ENCODE measurements around the gene SEC14L5.

SEC14L5 gene

DNA sequence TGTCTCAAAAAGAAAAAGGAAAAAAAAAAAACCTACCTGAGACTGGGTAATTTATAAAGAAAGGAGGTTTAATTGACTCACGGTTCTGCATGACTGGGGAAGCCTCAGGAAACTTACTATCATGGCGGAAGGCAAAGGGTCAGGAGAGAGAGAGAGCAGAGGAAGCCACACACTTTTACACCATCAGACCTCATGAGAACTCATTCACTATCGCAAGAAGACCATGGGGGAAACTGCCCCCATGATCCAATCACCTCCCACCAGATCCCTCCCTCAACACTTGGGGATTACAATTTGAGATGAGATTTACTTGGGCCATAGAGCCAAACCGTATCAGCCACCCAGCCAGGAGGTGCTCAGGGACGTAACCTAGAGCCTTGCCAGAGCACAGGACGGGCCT is 54.8 kb downstream of the SEC14L5 start:
- no peak for DNase-seq (ENCODE audit: low read depth in 2 of 2)

DNA sequence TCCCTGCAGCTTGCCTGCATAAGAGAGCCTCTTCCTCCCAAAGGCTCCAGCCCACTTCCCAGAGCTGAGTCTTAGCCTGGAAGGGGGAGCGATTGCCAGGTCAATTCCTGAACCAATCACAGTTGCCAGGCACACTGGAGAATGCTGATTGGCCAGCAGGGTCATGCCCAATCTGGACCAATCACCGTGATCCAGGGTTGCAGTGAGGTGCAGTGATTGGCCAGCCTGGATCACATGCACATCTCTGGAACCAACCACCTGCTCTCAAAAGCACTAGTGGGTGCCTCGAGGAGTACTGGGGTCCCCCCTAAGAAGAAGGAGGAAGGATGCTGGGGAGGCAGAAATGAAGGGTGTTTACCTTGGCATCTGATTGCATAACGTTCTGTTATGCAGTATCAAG is 57.2 kb downstream of the SEC14L5 start:
- DNase-seq (ENCODE audit: low read depth in 2 of 2): no peak

DNA sequence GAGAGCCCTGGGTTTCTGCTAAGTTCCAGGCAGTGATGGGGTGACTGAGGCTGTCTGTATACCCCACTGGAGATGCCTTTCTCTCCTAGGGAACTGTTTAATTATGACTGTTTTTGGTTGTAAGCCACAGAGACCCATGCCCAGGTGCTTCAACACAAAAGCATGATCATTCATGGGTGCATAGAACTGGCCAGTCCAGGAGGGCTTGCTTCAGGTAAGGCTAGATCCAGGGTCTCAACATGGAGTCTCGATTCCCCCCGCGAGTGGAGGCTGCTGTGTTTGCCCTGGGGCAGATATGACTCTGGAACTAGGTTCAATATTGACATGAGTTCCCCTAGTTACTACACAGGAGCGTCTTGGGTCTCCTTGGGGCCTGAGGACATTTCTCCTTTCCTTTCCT is 57.8 kb downstream of the SEC14L5 start:
- DNase-seq (ENCODE audit: low read depth in 2 of 2): no peak

DNA sequence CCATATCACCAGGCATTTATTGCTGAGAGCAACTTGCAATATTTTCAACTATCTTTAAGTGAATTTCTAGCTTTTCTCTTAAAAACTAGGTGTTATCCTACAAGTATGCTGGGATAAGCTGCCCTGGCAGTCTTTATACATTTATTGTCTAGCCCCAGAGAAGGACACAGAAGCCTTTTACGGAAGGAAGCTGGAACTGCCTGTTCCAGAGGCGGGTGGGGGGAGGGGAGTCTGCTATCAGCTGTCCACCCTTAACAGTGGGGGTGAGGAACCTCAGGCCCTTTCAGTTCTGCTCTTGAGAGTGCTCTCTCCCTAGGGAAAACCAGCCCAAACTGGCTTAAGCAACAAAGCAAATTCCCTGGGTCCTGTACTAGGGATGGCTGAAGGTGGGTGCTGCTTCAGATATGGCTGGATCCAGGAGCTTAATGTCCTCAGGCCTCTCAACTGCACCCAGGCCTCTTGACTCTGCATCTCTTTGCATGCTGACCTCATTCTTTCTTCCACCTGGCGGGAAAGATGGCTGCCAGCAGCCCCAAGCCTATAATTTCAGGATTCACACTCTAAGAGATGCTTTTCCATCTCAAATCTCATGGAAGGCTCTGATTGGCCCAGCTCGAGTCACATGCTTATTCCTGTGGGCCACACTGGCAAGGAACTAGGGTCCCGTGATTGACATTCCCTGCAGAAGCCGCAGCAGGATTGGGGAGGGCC is 59.0 kb downstream of the SEC14L5 start:
- DNase-seq (ENCODE audit: low read depth in 2 of 2): no peak

DNA sequence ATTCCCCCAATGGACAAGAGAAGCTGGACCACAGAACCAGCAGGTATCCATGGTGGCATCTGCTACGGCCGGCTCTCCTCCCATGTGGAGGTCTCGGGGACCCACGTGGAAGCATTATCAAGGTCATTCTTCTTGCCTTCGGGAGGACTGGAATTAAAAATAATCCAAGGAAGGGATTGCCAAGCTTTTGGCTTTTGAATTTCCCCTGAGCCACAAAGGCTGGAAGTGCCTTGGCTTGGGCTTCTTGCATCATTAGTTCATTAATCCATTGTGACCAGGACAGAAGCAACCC is 59.5 kb downstream of the SEC14L5 start:
- no peak for DNase-seq (ENCODE audit: low read depth in 2 of 2)

DNA sequence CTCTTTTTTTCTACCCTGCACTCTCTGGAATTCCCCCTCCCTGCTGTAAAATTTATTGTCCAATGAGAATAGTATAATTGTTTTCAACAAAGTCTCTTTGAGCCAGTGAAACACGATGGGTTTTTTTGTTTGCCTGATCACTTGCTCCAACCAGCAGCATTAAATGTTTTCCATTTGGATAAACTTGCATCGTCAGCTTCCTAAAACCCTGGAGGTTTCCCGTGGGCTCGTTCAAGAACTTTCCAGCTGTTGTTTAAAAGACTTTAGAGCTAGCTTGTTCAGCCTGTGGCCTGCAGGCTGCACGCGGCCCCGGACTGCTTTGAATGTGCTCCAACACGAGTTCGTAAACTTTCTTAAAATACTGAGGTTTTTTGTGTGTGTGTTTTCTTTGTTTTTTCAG is 60.7 kb downstream of the SEC14L5 start:
- no peak for DNase-seq (ENCODE audit: low read depth in 2 of 2)

DNA sequence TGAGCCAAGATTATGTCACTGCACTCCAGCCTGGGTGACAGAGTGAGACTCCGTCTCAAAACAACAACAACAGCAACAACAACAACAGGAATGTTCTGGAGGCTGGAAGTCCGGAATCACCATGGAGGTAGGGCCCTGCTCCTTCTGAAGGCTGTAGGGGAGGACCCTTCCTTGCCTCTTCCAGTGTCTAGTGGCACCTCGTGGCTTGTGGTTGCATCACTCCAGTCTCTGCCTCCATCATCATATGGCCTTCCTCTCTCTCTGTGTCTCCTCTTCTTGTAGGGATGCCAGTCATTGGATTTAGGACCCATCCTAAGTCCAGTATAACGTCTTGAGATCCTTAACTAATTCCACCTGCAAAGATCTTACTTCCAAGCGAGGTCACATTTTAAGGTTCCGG is 61.6 kb downstream of the SEC14L5 start:
- no peak for DNase-seq (ENCODE audit: low read depth in 2 of 2)

DNA sequence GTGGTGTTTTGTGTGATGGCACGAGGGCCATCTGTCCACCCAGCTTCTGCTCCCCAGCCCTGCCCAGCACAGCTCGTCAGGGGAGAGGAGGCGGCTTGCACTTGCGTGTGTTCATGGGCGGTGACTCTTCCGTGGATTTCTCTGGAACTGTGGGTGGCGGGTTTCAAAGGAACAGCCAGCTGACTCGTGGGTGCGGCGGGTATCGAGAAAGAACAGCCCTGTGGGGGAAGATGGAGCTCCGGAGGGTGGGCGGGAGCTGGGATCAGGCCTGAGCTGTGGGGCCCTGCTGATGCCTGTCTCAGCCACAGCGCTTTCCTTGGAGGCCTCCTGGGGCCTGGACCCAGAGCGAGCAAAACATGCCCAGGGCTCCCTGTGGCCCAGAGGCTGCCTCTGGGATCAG is 62.4 kb downstream of the SEC14L5 start:
- no peak for DNase-seq (ENCODE audit: low read depth in 2 of 2)

DNA sequence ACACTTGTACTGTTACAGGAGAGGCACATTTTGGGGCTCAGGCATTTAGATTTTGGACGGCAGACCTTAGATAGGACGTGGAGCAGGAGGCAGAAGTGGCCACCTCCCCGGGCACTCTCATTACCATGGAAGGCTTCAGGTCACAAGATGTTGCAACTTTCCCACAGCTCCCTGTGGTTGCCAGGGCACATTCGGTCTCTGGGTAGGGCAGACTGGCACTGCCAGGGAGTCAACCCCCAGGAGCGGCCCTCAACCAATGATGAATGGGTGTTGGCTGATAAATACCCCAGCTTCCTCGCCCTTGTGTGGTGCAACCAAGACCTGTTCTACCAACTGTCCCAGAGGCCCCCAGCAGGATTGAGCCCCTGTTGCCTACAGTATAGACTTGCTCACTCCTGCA is 64.4 kb downstream of the SEC14L5 start:
- no peak for DNase-seq (ENCODE audit: low read depth in 2 of 2)

DNA sequence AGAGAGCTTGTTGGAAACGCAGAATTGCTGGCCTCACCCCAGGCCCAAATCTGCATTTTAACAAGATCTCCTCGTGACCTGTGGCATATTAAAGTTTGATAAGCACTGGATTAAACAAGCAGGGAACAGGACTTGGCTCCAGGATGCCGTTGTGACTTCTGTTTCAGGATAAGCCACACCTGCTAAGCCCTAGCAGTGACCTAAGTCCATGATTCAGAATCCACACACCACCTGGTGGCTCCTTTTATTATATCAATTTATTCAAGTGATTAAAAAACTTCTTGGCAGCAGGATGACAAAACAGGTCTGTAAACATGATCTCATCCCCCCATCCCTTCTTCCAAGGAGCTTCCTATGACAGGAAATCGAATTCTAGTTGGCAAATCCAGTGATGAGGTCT is 66.5 kb downstream of the SEC14L5 start:
- DNase-seq (ENCODE audit: low read depth in 2 of 2): no peak

DNA sequence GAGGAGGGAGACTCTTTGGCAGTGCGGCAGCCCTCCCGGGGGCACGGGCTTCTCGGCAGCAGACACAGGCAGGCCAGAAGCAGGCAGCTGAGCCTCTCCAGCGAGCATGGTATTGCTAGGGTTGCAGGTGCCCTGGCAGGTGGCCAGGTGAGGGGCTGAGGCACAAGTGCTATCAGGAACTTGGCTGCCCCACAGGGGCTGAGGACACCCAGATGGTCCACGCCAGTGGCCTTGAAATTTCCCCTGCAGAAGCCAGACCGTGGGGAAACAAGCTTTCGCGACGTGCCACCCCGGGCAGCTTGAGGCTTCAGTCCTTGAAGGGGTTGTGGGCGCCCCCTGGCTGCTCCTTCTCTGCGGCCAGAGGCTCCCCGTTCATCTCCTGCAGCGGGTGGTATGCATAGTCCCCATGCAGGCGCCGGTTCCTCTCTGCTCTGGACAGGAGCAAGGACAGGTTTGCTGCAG is 67.1 kb downstream of the SEC14L5 start:
- no peak for DNase-seq (ENCODE audit: low read depth in 2 of 2)

DNA sequence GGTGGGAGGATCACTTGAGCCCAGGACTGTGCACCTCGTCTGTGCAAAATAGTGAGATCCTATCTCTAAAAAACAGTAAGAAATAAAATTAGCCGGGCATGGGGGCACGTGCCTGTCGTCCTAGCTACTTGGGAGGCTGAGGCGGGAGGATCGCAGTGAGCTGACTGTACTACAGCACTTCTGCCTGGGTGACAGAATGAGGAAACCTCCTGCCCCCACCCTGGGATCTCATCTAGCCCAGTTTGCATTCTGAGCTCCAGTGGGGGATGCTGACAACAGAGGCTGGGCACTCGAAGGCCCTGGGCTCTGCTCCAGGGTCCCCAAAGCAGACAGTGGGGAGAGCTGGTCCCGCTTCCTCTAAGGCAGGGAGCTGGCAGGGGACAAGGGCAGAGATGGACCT is 68.5 kb downstream of the SEC14L5 start:
- DNase-seq (ENCODE audit: low read depth in 2 of 2): no peak

DNA sequence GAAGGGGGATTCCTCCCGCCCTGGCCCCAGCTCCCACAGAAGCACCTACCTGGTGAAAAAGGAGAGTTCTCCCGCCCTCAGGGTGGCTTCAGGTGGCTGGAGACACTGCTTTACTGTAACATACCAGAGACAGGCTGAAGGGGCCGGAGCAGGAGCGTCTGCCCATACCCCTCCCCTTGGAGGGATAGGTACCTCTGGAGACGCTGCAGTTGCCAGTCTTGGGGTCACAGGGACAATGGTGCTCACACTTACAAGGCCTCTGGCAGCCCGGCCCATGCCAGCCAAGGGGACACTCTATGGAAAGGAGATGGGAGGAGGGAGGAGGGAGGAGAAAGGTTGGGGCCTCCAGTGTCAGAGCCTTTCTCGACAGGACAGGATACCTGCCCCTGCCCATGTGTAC is 69.0 kb downstream of the SEC14L5 start:
- no peak for DNase-seq (ENCODE audit: low read depth in 2 of 2)

DNA sequence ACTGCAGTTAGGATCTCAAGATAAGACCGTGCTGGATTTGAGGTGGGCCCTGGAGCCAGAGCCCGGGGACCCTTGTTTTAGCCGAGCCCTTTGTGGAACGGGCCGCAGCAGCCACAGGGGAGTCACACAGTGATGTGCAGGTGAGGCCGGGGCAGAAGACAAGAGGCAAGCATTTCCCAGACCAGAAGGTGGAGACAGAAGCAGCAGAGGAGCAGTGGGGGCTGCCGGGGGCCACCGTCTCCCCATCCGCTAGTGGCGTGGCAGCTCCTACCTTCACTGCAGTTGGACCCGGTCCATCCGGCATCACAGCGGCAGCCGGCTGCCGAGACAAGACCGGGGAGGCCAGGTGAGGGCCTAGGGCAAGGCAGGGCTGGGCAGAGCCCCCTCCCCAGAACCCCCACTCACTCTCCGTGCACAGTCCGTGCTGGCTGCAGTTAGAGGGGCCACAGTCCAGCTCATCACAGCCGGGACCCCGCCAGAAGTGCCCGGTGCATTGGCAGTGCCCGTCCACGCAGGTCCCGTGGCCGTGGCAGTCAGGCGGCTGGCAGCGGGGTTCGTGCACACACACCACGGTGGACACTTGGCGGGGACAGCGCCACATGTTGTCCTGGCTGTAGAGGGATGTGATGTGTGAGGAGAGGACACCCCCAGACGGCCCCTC is 69.6 kb downstream of the SEC14L5 start:
- DNase-seq (ENCODE audit: low read depth in 2 of 2): no peak

DNA sequence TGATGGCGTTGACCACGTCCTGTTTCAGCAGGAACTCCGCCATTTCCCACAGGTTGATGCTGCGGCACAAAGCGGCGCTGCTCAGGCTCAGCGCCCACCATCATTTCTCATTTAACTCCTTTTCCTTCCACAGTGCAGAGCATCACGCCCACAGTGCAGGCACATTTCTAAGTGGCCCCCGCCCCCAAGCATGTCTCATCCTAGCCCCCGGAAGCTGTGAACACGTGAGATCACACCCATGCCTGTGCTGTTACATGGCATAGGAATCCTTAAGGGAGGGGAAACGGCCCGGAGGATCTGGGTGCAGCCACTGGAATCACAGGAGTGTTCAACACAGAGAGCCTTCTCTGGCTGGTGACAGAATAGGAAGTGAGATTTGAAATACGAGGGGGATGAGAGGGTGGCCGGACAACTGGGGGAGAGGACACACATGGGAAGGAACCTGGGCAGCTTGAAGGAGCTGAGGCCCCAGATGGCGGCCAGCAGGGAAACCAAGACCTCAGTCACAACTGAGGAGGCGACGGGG is 70.9 kb downstream of the SEC14L5 start:
- no peak for DNase-seq (ENCODE audit: low read depth in 2 of 2)

DNA sequence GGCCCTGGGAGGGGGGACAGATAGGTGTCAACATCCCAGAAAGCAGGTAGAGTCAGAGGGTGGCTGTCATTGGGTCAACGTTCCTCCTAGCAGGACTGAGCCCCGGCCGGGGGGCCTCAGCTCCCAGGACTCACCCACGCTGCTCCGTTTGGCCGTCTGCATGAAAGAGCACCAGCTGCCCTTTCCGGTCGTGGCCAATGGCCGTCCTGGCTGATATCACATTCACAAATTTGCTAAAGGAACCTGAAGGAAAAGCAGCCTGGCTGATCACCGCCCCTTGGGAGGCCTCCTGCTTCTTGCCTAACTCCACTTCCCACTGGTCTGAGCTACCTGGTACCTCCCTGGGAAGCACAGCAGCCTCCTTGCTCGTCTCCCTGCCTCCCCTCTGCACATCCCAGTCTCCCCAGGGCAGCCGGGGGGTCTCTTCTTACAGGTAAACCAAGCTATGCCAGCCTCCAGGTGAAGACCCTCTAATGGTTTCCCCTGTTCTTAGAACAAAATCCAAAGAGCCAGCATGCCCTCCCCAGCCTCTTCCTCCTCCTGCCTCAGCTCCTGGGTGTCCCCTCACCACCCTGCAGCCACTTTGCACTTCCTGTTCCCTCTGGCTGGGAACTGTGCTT is 72.2 kb downstream of the SEC14L5 start:
- no peak for DNase-seq (ENCODE audit: low read depth in 2 of 2)

DNA sequence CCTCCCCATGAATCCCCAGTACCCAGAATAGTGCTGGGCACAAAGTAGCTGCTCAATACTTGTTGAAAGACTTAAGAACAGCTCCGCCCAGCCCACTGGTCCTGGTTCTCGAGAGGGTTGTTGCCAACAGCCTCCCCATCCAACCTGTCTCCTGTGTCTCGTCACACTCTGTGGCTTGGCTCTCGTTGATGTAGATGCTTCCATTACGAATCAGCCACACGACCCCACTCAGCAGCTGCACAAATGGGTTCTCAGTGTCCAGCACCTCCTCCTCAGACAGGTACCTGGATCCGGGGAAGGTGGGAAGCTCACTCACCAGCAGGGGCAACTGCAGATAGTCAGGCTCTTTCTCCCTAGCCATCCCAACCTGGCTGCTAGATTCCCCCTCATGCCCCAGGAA is 73.5 kb downstream of the SEC14L5 start:
- no peak for DNase-seq (ENCODE audit: low read depth in 2 of 2)

DNA sequence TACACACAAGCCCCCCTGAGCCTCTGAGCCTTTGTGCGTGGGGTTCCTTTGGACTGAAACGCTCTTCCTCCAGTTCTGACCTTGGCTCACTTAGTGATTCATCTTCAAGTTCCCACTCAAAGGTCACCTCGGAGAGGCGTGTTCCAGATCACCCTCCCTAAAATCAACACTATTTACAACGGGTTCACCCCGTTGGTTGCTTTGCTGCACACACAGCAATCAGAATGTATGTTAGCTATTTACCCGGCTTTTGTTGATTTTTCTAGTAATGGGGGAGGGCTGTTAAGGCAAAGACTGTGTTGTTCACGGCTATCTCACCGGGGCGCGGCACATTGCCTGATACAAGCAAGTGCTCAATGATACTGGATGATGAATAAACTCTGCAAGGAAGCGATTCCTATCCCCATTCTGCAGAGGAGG is 74.6 kb downstream of the SEC14L5 start:
- no peak for DNase-seq (ENCODE audit: low read depth in 2 of 2)

DNA sequence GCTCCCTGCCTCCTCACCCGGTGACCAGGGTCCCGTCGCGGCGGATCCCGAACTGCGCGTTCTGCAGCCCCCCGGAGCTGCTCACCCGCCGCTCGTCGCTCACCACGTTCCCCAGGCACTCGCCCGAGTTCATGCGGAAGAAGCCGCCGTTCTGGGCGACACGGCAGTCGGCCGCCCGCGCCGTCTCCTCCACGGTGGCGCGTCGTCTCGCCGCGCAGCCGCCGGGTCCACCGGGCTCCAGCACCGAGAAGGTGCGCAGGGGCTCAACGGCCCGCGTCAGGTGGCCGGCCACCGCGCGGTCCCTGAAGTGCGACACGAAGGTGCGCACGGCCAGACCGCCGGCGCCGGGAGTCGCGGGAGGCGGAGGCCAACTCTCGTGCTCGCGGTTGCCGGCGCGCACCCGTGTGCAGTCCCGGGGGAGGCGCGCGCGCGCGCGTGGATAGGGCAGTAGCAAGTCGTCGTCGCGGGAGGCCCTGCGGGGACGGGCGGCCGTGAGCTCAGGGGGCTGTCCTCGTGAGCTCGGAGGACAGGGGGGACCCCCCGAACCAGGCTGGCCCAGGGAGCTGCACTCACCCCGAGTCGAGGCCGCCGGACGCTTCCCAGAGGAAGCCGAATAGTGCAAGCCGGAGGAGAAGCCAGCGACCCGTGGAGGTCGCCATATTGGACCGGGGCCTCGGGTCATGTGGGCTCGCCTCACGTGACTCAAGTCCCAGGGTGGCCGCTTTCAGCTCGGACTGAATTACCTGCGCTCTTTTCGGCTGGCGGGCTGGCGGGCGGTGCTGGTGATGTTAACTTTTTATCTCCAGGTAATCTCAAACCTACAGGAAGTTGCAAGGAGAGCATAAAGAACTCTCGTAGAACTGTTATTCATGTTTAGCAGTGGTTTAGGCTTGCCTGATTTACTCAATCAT is 75.4 kb downstream of the SEC14L5 start, which contains the start of gene NAGPA:
NAGPA (minus strand) TSS at position 680 of the 911 bp plus-strand sequence; CDS start at position 659, 21 bp downstream.
- DNase-seq (ENCODE audit: low read depth in 2 of 2): peak; percentile 66 to 73

DNA sequence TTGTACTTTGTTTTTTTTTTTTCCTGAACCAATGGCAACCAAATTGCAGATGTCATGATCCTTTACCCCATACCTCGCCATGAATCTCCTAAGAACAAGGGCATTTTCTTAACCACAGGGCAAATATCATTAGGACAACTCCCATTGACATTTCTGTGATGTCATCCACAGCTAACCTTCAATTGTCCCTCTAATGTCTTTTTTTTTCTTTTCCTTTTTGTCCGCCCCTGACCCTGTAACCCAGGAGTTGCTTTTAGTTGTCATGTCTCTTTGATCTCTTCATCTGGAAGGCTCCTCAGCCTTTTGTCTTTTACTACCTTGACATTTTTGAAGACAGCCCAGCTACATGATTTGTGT is 76.0 kb downstream of the SEC14L5 start:
- DNase-seq (ENCODE audit: low read depth in 2 of 2): no peak

DNA sequence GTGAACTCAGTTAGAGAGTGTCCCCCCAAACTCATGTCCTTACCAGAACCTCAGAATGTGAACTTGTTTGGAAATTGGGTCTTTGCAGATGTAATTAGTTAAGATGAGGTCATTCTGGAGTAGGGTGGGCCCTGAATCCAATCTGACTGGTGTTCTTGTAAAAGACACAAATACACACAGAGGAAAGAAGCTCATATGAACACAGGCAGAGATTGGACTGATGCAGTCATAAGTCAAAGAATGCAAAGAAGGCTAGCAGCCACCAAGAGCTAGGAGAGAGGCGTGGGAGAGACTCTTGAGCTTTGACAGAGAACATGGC is 77.7 kb downstream of the SEC14L5 start:
- no peak for DNase-seq (ENCODE audit: low read depth in 2 of 2)
